SK-N-SH treated with all-trans-retinoic acid at 6 μM for 48 hours (cell line): ENCODE measurements around the gene XPO1.

Experiments used
- ATAC-seq: fragments of 200-7000 bp; cut with Tn5 transposase; 3 replicates; pipeline ENCODE4 v1.9.1; 2020; ENCODE audit warnings: mild to moderate bottlenecking, moderate library complexity
- ARNTL ChIP-seq: fragments of 450-650 bp; formaldehyde crosslinking; IDR thresholded peaks from 2 replicates; pipeline ENCODE4 v1.5.0; 2020; ENCODE audit warnings: low read depth, mild to moderate bottlenecking, moderate library complexity, borderline replicate concordance
- CREB5 ChIP-seq: fragments of 250-450 bp; sonication (Bioruptor Pico); IDR thresholded peaks from 2 replicates; pipeline ENCODE4 v1.5.1; 2020; ENCODE audit warnings: low read depth, mild to moderate bottlenecking, moderate library complexity
- CSDC2 ChIP-seq: fragments of 250-450 bp; sonication (Bioruptor Pico); IDR thresholded peaks from 2 replicates; pipeline ENCODE4 v1.5.0; 2020; ENCODE audit warnings: mild to moderate bottlenecking, moderate library complexity
- CSRNP3 ChIP-seq: fragments of 250-450 bp; sonication (Bioruptor Pico); IDR thresholded peaks from 2 replicates; pipeline ENCODE4 v1.5.1; 2021; ENCODE audit warnings: mild to moderate bottlenecking, moderate library complexity
- ESRRG ChIP-seq: fragments of 250-450 bp; sonication (Bioruptor Pico); IDR thresholded peaks from 2 replicates; pipeline ENCODE4 v1.6.1; 2021; ENCODE audit warnings: mild to moderate bottlenecking
- GLIS3 ChIP-seq: fragments of 250-450 bp; sonication (Bioruptor Pico); IDR thresholded peaks from 2 replicates; pipeline ENCODE4 v1.5.0; 2020; ENCODE audit warnings: mild to moderate bottlenecking, moderate library complexity
- ISL1 ChIP-seq: fragments of 250-450 bp; sonication (Bioruptor Pico); IDR thresholded peaks from 2 replicates; pipeline ENCODE4 v2.1.2; 2022; ENCODE audit warnings: mild to moderate bottlenecking, moderate library complexity
- OSR1 ChIP-seq: fragments of 250-450 bp; sonication (Bioruptor Pico); IDR thresholded peaks from 2 replicates; pipeline ENCODE4 v1.8.0; 2022; ENCODE audit warnings: moderate library complexity, mild to moderate bottlenecking, inconsistent platforms
- PATZ1 ChIP-seq: fragments of 250-450 bp; sonication (Bioruptor Pico); IDR thresholded peaks from 2 replicates; pipeline ENCODE4 v1.8.0; 2020; ENCODE audit warnings: mild to moderate bottlenecking, moderate library complexity, borderline replicate concordance
- POU6F1 ChIP-seq: fragments of 250-450 bp; sonication (Bioruptor Pico); IDR thresholded peaks from 2 replicates; pipeline ENCODE4 v1.8.0; 2021; ENCODE audit warnings: low read depth, mild to moderate bottlenecking, moderate library complexity, borderline replicate concordance
- PPARA ChIP-seq: fragments of 250-450 bp; sonication (Bioruptor Pico); IDR thresholded peaks from 2 replicates; pipeline ENCODE4 v1.5.0; 2020; ENCODE audit warnings: mild to moderate bottlenecking, borderline replicate concordance
- SNAI2 ChIP-seq: fragments of 250-450 bp; sonication (Bioruptor Pico); IDR thresholded peaks from 2 replicates; pipeline ENCODE4 v1.5.0; 2020; ENCODE audit warnings: mild to moderate bottlenecking, moderate library complexity
- TOX ChIP-seq: fragments of 250-450 bp; sonication (Bioruptor Pico); IDR thresholded peaks from 2 replicates; pipeline ENCODE4 v1.8.0; 2021; ENCODE audit warnings: mild to moderate bottlenecking, moderate library complexity, borderline replicate concordance
- TSHZ2 ChIP-seq: fragments of 250-450 bp; sonication (Bioruptor Pico); IDR thresholded peaks from 2 replicates; pipeline ENCODE4 v1.5.0; 2020; ENCODE audit warnings: mild to moderate bottlenecking, moderate library complexity
- ZC3H10 ChIP-seq: fragments of 250-450 bp; sonication (Bioruptor Pico); IDR thresholded peaks from 2 replicates; pipeline ENCODE4 v1.5.1; 2021; ENCODE audit warnings: mild to moderate bottlenecking, moderate library complexity
- ZFP3 ChIP-seq: fragments of 250-450 bp; sonication (Bioruptor Pico); IDR thresholded peaks from 2 replicates; pipeline ENCODE4 v1.5.0; 2020; ENCODE audit warnings: mild to moderate bottlenecking, moderate library complexity
- ZFP30 ChIP-seq: fragments of 450-650 bp; formaldehyde crosslinking; IDR thresholded peaks from 2 replicates; pipeline ENCODE4 v1.5.0; 2022; ENCODE audit warnings: mild to moderate bottlenecking, moderate library complexity
- ZNF565 ChIP-seq: fragments of 450-650 bp; formaldehyde crosslinking; conservative IDR thresholded peaks from 2 replicates; pipeline ENCODE4 v1.5.0; 2020; ENCODE audit warnings: low read depth, mild to moderate bottlenecking, moderate library complexity
- ZNF70 ChIP-seq: fragments of 450-650 bp; formaldehyde crosslinking; IDR thresholded peaks from 2 replicates; pipeline ENCODE4 v1.5.0; 2020; ENCODE audit warnings: mild to moderate bottlenecking, moderate library complexity
- ZNF8 ChIP-seq: fragments of 450-650 bp; formaldehyde crosslinking; IDR thresholded peaks from 2 replicates; pipeline ENCODE4 v1.5.0; 2020; ENCODE audit warnings: mild to moderate bottlenecking, moderate library complexity

The XPO1 gene

GRCh38 chr2:61431345-61431744 lies 106.8 kb downstream of the XPO1 start:
- no peak for ATAC-seq
- no peak for TF ChIP-seq CSRNP3 (CRISPR knock-in tag)
- TF ChIP-seq TSHZ2 = no peak
- no peak for TF ChIP-seq ZNF565 (CRISPR knock-in tag)
- no peak for TF ChIP-seq ESRRG (CRISPR knock-in tag)
- TF ChIP-seq ZC3H10 (CRISPR knock-in tag) = no peak
- no peak for TF ChIP-seq SNAI2 (CRISPR knock-in tag)
- no peak for TF ChIP-seq ZNF70 (CRISPR knock-in tag)
- no peak for TF ChIP-seq ZFP30
- no peak for TF ChIP-seq PATZ1 (CRISPR knock-in tag)
- no peak for TF ChIP-seq ISL1
- no peak for TF ChIP-seq ARNTL (CRISPR knock-in tag)
- TF ChIP-seq TOX (CRISPR knock-in tag) = no peak
- no peak for TF ChIP-seq ZNF8 (CRISPR knock-in tag)
- TF ChIP-seq OSR1 (CRISPR knock-in tag) = no peak
- no peak for TF ChIP-seq GLIS3 (CRISPR knock-in tag)
- no peak for TF ChIP-seq ZFP3 (CRISPR knock-in tag)
- no peak for TF ChIP-seq CSDC2 (CRISPR knock-in tag)
- no peak for TF ChIP-seq CREB5
- TF ChIP-seq PPARA = no peak
- no peak for TF ChIP-seq POU6F1 (CRISPR knock-in tag)
